Calu3 (cell line): ENCODE measurements around the gene TWIST2. TPM values are rescaled to one million over a fixed set of nuclear protein-coding genes. Genes with fewer than 3 reads are reported as not detected.

Experiments
- BruUV-seq: library from RNA; stranded (reverse); fragments of 400-500 nt; replicated peaks from 2 replicates; lab custom pipeline; 2021; lab: Mats Ljungman, UMichigan
- CTCF ChIA-PET: fragments of 300-600 bp; sonication (Branson Sonifier 250); formaldehyde crosslinking; loops from one replicate; lab custom pipeline; 2022; ENCODE audit warnings: antibody characterized with exemption; lab: Charles Lee
- DNase-seq: peaks from one replicate; pipeline ENCODE4 v3.0.0; 2022
- H3K27ac Mint-ChIP-seq: one replicate; pipeline ENCODE4 v1.8.0; 2022; ENCODE audit warnings: mixed read lengths; ENCODE audit not compliant: unreplicated experiment
- H3K27me3 Mint-ChIP-seq: one replicate; pipeline ENCODE4 v1.8.0; 2022; ENCODE audit warnings: mixed read lengths; ENCODE audit not compliant: unreplicated experiment
- H3K36me3 Mint-ChIP-seq: one replicate; pipeline ENCODE4 v1.8.0; 2022; ENCODE audit warnings: mild to moderate bottlenecking, moderate library complexity, mixed read lengths; ENCODE audit not compliant: insufficient read depth, unreplicated experiment
- H3K4me1 Mint-ChIP-seq: one replicate; pipeline ENCODE4 v1.8.0; 2022; ENCODE audit warnings: mild to moderate bottlenecking, low read depth, mixed read lengths; ENCODE audit not compliant: unreplicated experiment
- H3K4me3 Mint-ChIP-seq: one replicate; pipeline ENCODE4 v1.8.0; 2022; ENCODE audit warnings: mild to moderate bottlenecking, low read depth, moderate library complexity, mixed read lengths; ENCODE audit not compliant: unreplicated experiment
- H3K9me3 Mint-ChIP-seq: one replicate; pipeline ENCODE4 v1.8.0; 2022; ENCODE audit warnings: low read depth, mixed read lengths; ENCODE audit not compliant: unreplicated experiment
- intact Hi-C: fragments of 100-400 bp; cut with micrococcal nuclease; formaldehyde crosslinking; loops from one replicate; pipeline ENCODE4 v1.10.0; 2022; ENCODE audit not compliant: unreplicated experiment
- total RNA-seq: library from RNA; stranded (reverse); gene quantifications from 2 replicates; pipeline ENCODE4 v1.2.3, GENCODE V29; 2022
- TF ChIP-seq, protein P1 (sequence below): fragments of 200-600 bp; IDR thresholded peaks from one replicate; pipeline ENCODE4 v1.8.0; 2022; ENCODE audit warnings: antibody characterized with exemption; ENCODE audit not compliant: unreplicated experiment

TWIST2 gene
- total RNA-seq, 1 experiment from 2014 or later: not detected

DNA sequence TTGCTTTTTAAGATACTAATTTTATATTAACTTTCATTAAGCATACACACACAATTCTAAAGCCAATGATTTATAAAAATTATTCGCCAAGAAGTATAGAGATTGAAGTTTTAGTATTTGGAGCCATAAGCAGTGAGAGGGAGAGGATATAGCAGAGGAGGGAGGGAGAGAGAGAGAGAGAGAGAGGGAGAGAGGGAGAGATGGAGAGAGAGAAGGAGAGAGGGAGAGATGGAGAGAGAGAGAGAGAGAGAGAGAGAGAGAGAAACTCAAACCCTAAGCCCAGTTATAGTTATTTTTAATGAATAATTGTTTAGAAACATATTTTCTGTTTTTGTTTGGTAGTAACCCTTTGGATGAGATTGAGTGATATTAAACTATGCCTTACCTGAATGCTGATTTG lies 5.3 kb downstream of the TWIST2 start:
- DNase-seq: no peak
- Mint-ChIP-seq H3K4me3 (no peak overlapping the region), H3K4me1 (no peaks in the 10 kb centered on the region), H3K9me3 (no peaks in the 10 kb centered on the region), H3K27ac (no peak overlapping the region), H3K27me3 (peaks cover 51% of the 10 kb centered on the region), H3K36me3 (no peaks in the 10 kb centered on the region)
- intact Hi-C loops: no loop called here
- CTCF ChIA-PET: no interaction called here
- TF ChIP-seq, protein P1, sequence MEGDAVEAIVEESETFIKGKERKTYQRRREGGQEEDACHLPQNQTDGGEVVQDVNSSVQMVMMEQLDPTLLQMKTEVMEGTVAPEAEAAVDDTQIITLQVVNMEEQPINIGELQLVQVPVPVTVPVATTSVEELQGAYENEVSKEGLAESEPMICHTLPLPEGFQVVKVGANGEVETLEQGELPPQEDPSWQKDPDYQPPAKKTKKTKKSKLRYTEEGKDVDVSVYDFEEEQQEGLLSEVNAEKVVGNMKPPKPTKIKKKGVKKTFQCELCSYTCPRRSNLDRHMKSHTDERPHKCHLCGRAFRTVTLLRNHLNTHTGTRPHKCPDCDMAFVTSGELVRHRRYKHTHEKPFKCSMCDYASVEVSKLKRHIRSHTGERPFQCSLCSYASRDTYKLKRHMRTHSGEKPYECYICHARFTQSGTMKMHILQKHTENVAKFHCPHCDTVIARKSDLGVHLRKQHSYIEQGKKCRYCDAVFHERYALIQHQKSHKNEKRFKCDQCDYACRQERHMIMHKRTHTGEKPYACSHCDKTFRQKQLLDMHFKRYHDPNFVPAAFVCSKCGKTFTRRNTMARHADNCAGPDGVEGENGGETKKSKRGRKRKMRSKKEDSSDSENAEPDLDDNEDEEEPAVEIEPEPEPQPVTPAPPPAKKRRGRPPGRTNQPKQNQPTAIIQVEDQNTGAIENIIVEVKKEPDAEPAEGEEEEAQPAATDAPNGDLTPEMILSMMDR: no peak
- BruUV-seq: no TSS peak

DNA sequence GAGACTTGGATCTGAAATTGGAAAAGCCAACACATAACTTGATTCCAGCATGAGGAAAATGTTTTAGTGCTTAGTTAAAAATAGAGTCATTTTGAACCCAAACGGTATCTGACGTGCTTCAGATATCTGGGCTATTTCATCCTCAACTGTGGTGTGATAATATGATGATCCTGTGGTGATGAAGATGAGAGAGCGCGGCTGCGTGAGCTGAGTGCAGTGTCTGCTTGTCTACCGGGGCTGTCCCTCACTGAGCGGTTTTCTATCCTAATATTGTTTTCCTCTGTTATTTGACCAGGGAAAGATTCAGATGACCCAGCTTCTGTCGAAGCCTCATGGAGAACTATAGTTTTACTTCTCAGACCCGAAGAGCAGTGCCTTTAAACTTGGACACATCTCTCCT lies 5.8 kb downstream of the TWIST2 start:
- TF ChIP-seq, protein P1: no peak
- Mint-ChIP-seq H3K9me3 (no peaks in the 10 kb centered on the region), H3K36me3 (no peaks in the 10 kb centered on the region), H3K4me1 (no peaks in the 10 kb centered on the region), H3K27ac (no peak overlapping the region), H3K4me3 (no peak overlapping the region), H3K27me3 (peaks cover 51% of the 10 kb centered on the region)
- BruUV-seq: no TSS peak
- DNase-seq: no peak
- intact Hi-C loops: no loop called here
- CTCF ChIA-PET: no interaction called here

DNA sequence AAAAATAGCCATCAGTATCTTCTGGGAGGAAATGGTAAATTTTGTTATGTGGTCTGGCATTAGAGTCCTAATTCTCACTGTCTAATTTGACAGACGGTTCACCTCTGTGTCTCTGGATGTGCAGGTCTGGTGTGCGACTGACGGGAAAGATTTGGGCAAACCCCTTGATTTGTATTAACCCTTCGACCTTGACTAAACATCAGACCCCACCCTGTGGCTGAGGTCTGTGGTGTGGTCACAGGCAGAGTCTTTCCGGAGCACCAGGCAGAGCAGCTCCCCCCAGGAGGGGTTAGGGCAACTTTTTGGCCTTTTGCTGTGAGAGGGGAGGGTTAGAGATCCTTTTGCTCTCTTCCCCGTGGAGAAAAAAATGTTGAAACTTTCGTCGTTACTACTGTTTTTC lies 6.4 kb downstream of the TWIST2 start:
- TF ChIP-seq, protein P1: no peak
- no peak overlapping the region for H3K4me3 Mint-ChIP-seq
- DNase-seq: no peak
- BruUV-seq: no TSS peak
- no peak overlapping the region for H3K27ac Mint-ChIP-seq
- peaks cover 51% of the 10 kb centered on the region for H3K27me3 Mint-ChIP-seq
- intact Hi-C loops: no loop called here
- H3K9me3 Mint-ChIP-seq: no peaks in the 10 kb centered on the region
- H3K36me3 Mint-ChIP-seq: no peaks in the 10 kb centered on the region
- no peaks in the 10 kb centered on the region for H3K4me1 Mint-ChIP-seq
- CTCF ChIA-PET: no interaction called here

- no TSS peak for BruUV-seq
- no peak for DNase-seq
- peaks cover 55% of the 10 kb centered on the region for H3K27me3 Mint-ChIP-seq
- no peaks in the 10 kb centered on the region for H3K4me1 Mint-ChIP-seq
- no peaks in the 10 kb centered on the region for H3K36me3 Mint-ChIP-seq
- H3K9me3 Mint-ChIP-seq: no peaks in the 10 kb centered on the region
- no peak overlapping the region for H3K4me3 Mint-ChIP-seq
- intact Hi-C loops: no loop called here
- TF ChIP-seq, protein P1: no peak
- CTCF ChIA-PET: no interaction called here
- no peak overlapping the region for H3K27ac Mint-ChIP-seq
Measured at GRCh38 chr2:238854699-238855229, 6.9 kb downstream of the TWIST2 start.
